HG03196 (cell line): ENCODE data around the gene HIGD2A.

ENCODE experiments used
- ATAC-seq: cut with Tn5 transposase; IDR thresholded peaks from one replicate; pipeline ENCODE4 v1.9.1; 2021; ENCODE audit not compliant: unreplicated experiment

HIGD2A gene, protein sequence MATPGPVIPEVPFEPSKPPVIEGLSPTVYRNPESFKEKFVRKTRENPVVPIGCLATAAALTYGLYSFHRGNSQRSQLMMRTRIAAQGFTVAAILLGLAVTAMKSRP

DNA sequence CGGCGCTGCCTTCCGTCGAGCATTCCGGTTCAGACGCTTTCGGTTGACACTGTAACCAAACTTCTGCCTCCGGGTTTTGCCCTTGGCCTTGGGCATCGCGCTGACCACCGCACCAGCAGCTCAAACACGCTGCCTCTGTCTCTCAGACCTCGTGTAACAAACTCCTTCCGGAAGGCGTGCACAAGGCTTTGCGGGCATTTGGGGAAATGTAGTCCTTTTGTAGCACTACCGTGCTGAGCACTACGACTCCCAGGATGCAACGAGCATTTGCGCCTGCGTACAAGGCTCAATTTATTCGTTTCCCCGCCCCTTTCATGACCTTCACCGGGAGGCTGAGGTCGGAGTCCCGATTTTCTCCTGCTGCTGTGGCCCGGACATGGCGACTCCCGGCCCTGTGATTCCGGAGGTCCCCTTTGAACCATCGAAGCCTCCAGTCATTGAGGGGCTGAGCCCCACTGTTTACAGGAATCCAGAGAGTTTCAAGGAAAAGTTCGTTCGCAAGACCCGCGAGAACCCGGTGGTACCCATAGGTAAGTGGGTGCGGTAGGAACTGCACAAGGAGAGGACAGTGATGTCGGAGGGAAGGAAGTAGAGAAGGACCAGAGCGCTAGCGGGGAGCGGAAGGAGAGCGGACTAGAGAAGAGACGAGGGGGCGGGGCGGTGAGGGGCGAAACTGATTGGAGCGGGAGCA, at the start of gene HIGD2A, which contains the start of gene NOP16:
HIGD2A (plus strand) TSS at position 308 of the 691 bp plus-strand sequence; CDS start at position 377, 69 bp downstream.
NOP16 (minus strand) TSS at position 155 of the 691 bp plus-strand sequence; CDS start at position 96, 59 bp downstream.
- ATAC-seq: peak; percentile 85

DNA sequence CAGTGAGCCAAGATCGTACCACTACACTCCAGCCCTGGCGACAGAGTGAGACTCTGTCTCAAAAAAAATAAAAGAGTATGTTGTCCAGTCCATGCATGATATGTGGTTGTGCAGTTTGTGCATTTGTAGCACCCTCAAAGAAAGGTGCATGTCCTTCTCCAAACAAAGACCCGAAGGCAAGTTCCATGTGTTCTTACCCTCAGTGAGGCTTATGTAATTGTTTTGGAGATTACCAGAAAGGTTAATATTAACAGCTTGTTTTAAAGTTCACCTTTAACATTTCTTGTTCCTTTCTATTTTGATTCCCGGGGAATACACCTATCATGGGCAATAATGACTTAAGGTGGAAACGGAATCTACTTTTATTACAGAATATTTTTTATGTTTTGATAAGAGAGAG, 49.2 kb upstream of the HIGD2A start:
- no peak for ATAC-seq

- no peak for ATAC-seq
Measured at GRCh38 chr5:176341325-176342157, 47.0 kb upstream of the HIGD2A start.

- no peak for ATAC-seq
Measured at GRCh38 chr5:176342158-176342483, 46.4 kb upstream of the HIGD2A start.

GRCh38 chr5:176342766-176343458, 45.6 kb upstream of the HIGD2A start:
- ATAC-seq: no peak

DNA sequence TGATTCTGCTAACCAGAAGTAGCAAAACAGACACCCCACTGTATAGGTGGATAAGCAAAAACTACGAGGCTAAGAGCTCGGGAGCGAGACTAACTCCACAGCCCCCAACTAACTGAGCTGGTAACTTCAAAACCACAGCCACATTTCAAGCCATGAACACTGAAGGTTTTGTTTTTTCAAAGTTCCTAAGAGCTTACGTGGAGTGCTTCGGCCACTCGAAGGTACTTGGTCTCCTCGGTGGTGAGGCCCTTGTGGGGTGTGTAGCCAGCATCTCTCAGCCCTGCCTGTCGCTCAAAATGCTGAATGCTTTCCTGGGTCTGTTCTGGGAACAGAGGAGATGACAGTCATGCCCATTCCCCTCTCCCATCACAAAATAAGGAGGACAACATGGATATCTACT, 38.1 kb upstream of the HIGD2A start:
- ATAC-seq: no peak

DNA sequence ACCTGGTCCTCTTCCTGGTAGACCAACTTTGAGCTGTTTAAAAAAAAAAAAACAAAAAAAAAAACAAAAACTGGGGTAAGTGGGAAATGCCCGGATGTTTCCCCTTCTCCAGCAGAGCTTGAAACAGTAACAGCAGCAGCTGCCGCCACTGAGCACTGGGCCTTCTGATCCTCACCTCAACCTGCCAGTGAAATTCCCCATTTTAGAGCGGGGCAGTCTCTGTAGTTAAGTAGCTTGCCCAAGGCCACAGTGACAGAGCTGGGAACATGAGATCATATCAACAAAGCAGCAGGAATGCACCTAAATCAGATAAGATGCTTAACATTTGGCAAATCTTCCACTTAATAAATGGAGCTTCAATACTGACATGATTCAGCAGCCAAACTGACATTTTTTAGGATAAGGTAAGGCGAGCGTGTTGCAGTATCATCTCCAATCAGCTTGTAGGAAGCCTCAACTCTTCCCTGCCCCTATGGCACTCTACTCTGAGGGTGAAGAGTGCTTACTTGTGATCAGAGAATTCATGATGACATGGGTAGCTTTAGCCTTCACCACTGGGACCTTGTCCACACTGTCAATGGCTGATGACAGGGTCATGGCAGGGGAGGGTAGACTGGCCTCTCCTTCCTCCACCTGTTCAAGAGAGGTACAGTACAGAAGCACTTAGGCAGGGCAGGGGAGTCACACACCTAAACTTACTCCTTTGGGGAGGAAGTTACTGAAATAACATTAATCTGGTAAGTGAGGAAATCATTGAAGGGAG, 36.3 kb upstream of the HIGD2A start:
- no peak for ATAC-seq

DNA sequence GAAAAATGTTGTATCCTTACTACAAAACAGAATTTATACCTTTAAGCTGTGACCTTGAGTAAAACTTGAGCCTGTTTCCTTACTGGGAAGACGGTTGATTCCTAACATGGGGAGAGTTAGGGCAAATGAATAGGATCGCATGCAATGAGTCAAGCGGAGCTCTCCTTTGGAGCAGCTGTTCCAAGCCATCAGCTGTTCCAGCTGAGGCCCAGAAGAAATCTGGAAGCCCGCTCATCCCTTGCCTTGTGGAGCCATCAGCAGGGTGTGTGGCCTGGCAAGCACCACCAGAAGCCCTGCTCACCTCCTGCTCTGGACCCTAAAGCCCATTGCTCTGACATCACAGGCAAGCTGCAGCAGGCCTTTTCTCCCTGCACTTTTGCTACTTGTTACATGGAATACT, 35.0 kb upstream of the HIGD2A start:
- no peak for ATAC-seq

GRCh38 chr5:176355400-176356178, 33.0 kb upstream of the HIGD2A start:
- ATAC-seq: no peak

- ATAC-seq: no peak
Measured at GRCh38 chr5:176356179-176356566, 32.4 kb upstream of the HIGD2A start.

DNA sequence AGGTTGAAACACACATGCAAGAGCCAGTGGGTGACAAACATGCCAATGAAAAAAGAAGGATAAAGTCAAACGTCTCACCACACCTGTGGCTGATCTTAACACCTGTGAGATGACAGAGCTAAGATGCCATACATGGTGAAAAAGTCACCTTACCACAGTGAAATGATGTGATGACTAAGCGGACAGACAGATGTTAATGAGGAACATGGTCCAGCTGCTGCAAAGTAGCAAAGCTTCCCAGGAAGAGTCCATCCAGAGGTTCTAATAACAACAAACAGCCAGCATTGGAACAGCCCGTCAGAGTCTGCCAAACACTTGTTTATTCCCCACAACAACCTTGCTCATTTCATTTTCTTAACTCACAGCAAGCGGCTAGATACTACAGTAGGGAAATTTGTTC, 28.9 kb upstream of the HIGD2A start:
- ATAC-seq: no peak

GRCh38 chr5:176360894-176361436, 27.6 kb upstream of the HIGD2A start:
- no peak for ATAC-seq

DNA sequence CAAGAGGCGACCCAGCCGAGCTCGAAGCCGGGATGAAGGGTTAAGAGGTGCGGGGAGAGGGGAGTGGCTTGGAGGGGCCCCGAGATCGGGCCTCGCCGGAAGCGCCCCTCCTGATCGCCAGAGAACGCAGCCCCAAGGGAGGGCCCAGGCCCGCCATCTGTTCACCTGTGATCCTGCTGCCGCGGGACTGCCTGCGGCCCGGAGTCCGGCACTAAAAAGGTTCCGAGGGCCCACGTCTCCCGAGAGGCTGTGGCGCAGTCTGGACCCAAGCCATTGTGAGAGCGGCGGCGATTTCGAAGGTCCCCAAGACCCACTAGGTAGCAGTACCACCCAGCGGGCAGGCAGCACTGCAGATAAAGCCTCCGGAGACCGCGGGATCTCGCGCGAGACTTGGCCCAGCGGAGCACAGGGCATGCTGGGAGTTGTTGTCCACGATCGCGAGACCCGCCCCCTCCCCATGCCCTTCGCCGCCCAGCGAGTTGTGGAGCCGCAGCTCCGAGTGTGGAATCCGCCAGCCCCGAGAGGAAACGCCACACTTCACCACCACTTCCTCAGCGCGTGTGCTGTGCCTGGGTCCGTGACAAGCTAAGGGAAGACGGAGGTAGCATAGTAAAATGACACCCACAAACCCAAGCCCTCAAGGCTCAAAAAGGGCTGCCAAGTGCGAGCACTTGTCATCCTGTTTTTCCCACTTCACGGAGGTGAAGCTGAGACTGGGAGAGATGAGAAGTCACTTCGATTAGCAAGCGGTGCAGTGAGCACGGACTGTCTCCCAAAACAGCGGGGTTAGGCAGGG, 26.9 kb upstream of the HIGD2A start, which contains the start of gene KIAA1191:
KIAA1191 (minus strand) TSS at position 328 of the 796 bp plus-strand sequence. CDS start 2,256 bp downstream, outside the sequence.
- peak; percentile 87 for ATAC-seq

DNA sequence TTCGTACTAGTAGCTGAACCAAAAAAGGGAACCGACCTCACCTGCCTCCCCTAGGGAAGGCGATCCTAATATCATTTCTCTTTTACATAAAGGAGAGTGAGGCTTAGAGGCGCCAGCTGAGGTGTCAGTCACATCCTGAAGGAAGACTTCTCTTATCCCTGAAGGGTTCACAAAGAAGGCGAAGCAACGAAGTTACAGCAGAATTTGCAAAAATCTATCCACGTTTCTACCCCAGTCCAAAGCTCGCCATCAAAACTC, 26.4 kb upstream of the HIGD2A start:
- ATAC-seq: peak; percentile 8

DNA sequence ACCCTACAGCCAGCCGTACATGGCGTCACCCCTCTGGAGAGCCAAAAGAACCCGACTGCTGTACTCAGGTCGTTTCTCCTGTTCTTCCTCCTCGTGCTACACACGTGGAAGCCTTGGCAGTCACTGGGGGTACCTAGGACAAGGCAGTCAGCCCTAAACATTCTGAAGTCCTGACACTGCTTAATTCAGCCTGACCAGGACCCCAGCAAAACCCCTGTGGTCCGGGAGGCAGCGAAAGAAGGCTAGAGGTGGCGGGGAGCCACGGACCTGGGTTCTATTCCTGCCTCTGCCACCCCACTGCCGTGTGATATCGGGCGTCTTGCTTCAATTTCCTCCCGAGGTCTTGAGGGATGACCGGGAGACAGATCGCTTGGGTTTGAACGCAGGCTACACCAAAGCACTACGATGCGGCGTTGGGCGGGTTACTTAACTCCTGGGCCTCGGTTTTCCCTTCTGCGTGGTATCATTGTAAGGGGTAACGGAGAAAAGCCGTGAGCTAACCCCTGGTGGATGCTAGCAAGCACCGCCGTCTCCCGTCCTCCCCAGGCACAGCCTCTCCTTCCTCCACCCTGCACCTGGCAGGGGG, 23.7 kb upstream of the HIGD2A start:
- ATAC-seq: no peak

DNA sequence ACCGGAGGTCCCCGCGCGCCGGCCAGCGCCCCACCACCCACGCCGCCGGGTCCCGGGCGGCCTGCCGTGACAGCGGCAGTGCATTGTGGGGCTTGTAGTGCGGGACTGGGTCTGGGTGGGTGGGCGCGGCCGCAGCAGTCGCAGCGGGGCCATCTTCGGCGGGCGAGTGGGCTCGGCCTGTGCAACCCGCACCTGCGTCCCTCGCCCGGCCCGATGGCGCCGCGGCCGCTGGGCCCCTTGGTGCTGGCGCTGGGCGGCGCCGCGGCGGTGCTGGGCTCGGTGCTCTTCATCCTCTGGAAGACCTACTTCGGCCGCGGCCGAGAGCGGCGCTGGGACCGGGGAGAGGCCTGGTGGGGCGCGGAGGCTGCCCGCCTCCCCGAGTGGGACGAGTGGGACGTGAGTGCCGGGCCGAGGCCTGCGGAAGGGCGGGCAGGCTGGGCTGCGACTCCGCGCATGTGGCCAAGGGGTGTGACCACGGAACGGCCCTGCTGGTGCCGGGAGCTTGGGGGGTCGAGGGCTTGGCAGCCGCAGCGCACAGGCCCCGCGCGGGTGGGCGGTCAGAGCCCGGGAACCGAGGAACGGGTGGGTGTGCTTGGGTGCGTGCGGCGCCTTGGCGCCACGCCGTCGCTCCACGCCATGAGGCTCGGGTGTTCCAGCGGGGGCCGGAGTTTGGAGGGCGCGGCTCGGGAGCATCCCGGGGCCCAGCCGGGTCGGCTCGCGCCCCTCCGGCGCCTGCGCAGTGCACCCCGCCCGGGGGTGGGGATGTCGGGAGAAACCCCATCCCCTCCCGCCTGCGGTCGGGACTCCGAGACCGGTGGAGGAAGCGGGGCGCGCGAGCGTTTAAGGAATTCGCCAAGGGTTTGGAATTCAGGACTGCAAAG, 23.0 kb upstream of the HIGD2A start, which contains the start of gene ARL10:
ARL10 (plus strand) TSS at position 137 of the 881 bp plus-strand sequence; CDS start at position 214, 77 bp downstream.
- peak; percentile 28 for ATAC-seq

GRCh38 chr5:176366232-176366894, 22.2 kb upstream of the HIGD2A start:
- no peak for ATAC-seq
